ENCODE results near the gene TMEM184A. TPM values are rescaled to one million over a fixed set of nuclear protein-coding genes. Genes with fewer than 3 reads are reported as not detected.

TMEM184A gene
- total RNA-seq, 1 donor from 2014 or later, result 0.03 TPM

GRCh38 chr7:1498370-1499305 lies 57.4 kb downstream of the TMEM184A start:
- peaks cover 18% of the 10 kb centered on the region for H3K4me1 Mint-ChIP-seq (ENCODE audit: low read depth)
- no peaks in the 10 kb centered on the region for H3K9me3 Mint-ChIP-seq
- DNase-seq (ENCODE audit: low spot score), result no peak
- H3K27me3 Mint-ChIP-seq (ENCODE audit: insufficient read depth), result no peaks in the 10 kb centered on the region
- H3K36me3 Mint-ChIP-seq (ENCODE audit: low read depth), result peaks cover 23% of the 10 kb centered on the region
- H3K4me3 Mint-ChIP-seq, result no peak overlapping the region
- no peak overlapping the region for H3K27ac Mint-ChIP-seq
- intact Hi-C loops (cut with micrococcal nuclease), result no loop called here

GRCh38 chr7:1497293-1497927 lies 58.6 kb downstream of the TMEM184A start:
- H3K4me1 Mint-ChIP-seq (ENCODE audit: low read depth), result peaks cover 12% of the 10 kb centered on the region
- H3K27me3 Mint-ChIP-seq (ENCODE audit: insufficient read depth), result no peaks in the 10 kb centered on the region
- H3K4me3 Mint-ChIP-seq, result no peak overlapping the region
- intact Hi-C loops (cut with micrococcal nuclease), result no loop called here
- no peak for DNase-seq (ENCODE audit: low spot score)
- H3K36me3 Mint-ChIP-seq (ENCODE audit: low read depth), result peaks cover 20% of the 10 kb centered on the region
- H3K27ac Mint-ChIP-seq, result no peak overlapping the region
- H3K9me3 Mint-ChIP-seq, result no peaks in the 10 kb centered on the region

GRCh38 chr7:1496531-1497292 lies 59.3 kb downstream of the TMEM184A start:
- Mint-ChIP-seq H3K27ac (no peak overlapping the region), H3K36me3 (ENCODE audit: low read depth) (peaks cover 15% of the 10 kb centered on the region)

GRCh38 chr7:1495564-1496242 lies 60.3 kb downstream of the TMEM184A start:
- Mint-ChIP-seq H3K4me1 (ENCODE audit: low read depth) (no peaks in the 10 kb centered on the region), H3K27ac (no peak overlapping the region), H3K9me3 (no peaks in the 10 kb centered on the region), H3K27me3 (ENCODE audit: insufficient read depth) (no peaks in the 10 kb centered on the region), H3K36me3 (ENCODE audit: low read depth) (peaks cover 14% of the 10 kb centered on the region), H3K4me3 (no peak overlapping the region)
- no peak for DNase-seq (ENCODE audit: low spot score)
- intact Hi-C loops (cut with micrococcal nuclease), result no loop called here

More at GRCh38 chr7:1496531-1497292, 59.3 kb downstream of the TMEM184A start:
- Mint-ChIP-seq H3K4me1 (ENCODE audit: low read depth) (peaks cover 5% of the 10 kb centered on the region), H3K4me3 (no peak overlapping the region), H3K9me3 (no peaks in the 10 kb centered on the region), H3K27me3 (ENCODE audit: insufficient read depth) (no peaks in the 10 kb centered on the region)
- intact Hi-C loops (cut with micrococcal nuclease), result no loop called here
- no peak for DNase-seq (ENCODE audit: low spot score)

- Mint-ChIP-seq H3K27ac (no peak overlapping the region), H3K27me3 (ENCODE audit: insufficient read depth) (no peaks in the 10 kb centered on the region), H3K9me3 (no peaks in the 10 kb centered on the region), H3K36me3 (ENCODE audit: low read depth) (peaks cover 13% of the 10 kb centered on the region), H3K4me3 (no peak overlapping the region), H3K4me1 (ENCODE audit: low read depth) (no peaks in the 10 kb centered on the region)
- no peak for DNase-seq (ENCODE audit: low spot score)
- intact Hi-C loops (cut with micrococcal nuclease), result no loop called here
These were observed 61.0 kb downstream of the TMEM184A start for GRCh38 chr7:1494866-1495563.

- Mint-ChIP-seq H3K4me1 (ENCODE audit: low read depth) (no peaks in the 10 kb centered on the region), H3K27me3 (ENCODE audit: insufficient read depth) (no peaks in the 10 kb centered on the region), H3K4me3 (no peak overlapping the region), H3K9me3 (no peaks in the 10 kb centered on the region), H3K36me3 (ENCODE audit: low read depth) (peaks cover 11% of the 10 kb centered on the region), H3K27ac (no peak overlapping the region)
- intact Hi-C loops (cut with micrococcal nuclease), result no loop called here
- DNase-seq (ENCODE audit: low spot score), result no peak
These were observed 61.6 kb downstream of the TMEM184A start for GRCh38 chr7:1494447-1494846.

GRCh38 chr7:1493571-1493970 lies 62.4 kb downstream of the TMEM184A start:
- no peaks in the 10 kb centered on the region for H3K27me3 Mint-ChIP-seq (ENCODE audit: insufficient read depth)
- no peak for DNase-seq (ENCODE audit: low spot score)
- peaks cover 12% of the 10 kb centered on the region for H3K36me3 Mint-ChIP-seq (ENCODE audit: low read depth)
- intact Hi-C loops (cut with micrococcal nuclease), result no loop called here
- H3K4me3 Mint-ChIP-seq, result no peak overlapping the region
- H3K4me1 Mint-ChIP-seq (ENCODE audit: low read depth), result no peaks in the 10 kb centered on the region
- no peak overlapping the region for H3K27ac Mint-ChIP-seq
- H3K9me3 Mint-ChIP-seq, result no peaks in the 10 kb centered on the region

- Mint-ChIP-seq H3K27ac (no peak overlapping the region), H3K9me3 (no peaks in the 10 kb centered on the region), H3K4me3 (no peak overlapping the region), H3K4me1 (ENCODE audit: low read depth) (no peaks in the 10 kb centered on the region), H3K36me3 (ENCODE audit: low read depth) (peaks cover 16% of the 10 kb centered on the region), H3K27me3 (ENCODE audit: insufficient read depth) (no peaks in the 10 kb centered on the region)
- intact Hi-C loops (cut with micrococcal nuclease), result no loop called here
- DNase-seq (ENCODE audit: low spot score), result no peak
These were observed 62.9 kb downstream of the TMEM184A start for GRCh38 chr7:1493129-1493528.

GRCh38 chr7:1492640-1493039 lies 63.4 kb downstream of the TMEM184A start:
- DNase-seq (ENCODE audit: low spot score), result no peak
- H3K9me3 Mint-ChIP-seq, result no peaks in the 10 kb centered on the region
- peaks cover 18% of the 10 kb centered on the region for H3K36me3 Mint-ChIP-seq (ENCODE audit: low read depth)
- intact Hi-C loops (cut with micrococcal nuclease), result no loop called here
- H3K27me3 Mint-ChIP-seq (ENCODE audit: insufficient read depth), result no peaks in the 10 kb centered on the region
- H3K4me3 Mint-ChIP-seq, result no peak overlapping the region
- H3K27ac Mint-ChIP-seq, result no peak overlapping the region
- H3K4me1 Mint-ChIP-seq (ENCODE audit: low read depth), result no peaks in the 10 kb centered on the region

Other genes starting within 250 kb of the TMEM184A start
- 1.9 and 2.2 TPM in 2 replicates for gene MICALL2, start 96.7 kb downstream of the TMEM184A start, total RNA-seq
- gene INTS1, start 51.8 kb downstream of the TMEM184A start, total RNA-seq, result 94.3 and 97.9 TPM in 2 replicates
- 48.1 and 51.7 TPM in 2 replicates for gene MAFK, start 25.5 kb downstream of the TMEM184A start, total RNA-seq
- 55.7 and 56.0 TPM in 2 replicates for gene PSMG3, start 13.8 kb upstream of the TMEM184A start, total RNA-seq
- 0.05 TPM in 1 of 2 replicates, not detected in the other for gene ELFN1, start 114.1 kb upstream of the TMEM184A start, total RNA-seq